GM06990 (cell line): ENCODE data around the gene ZSCAN5C.
"Not testable (repeated sequence)": the region's sequence is repeated elsewhere in the genome, so short reads cannot be mapped to it uniquely, and the experiment has no call there.

Experiments
- DNase-seq: peaks from one replicate; pipeline ENCODE4 v3.0.0-alpha.2; 2011; ENCODE audit not compliant: insufficient read length; ENCODE audit errors: extremely low read depth
- H3K27me3 ChIP-seq: replicated peaks from 2 replicates; pipeline ENCODE4 v1.6.0; 2011; ENCODE audit warnings: low read length; ENCODE audit not compliant: control insufficient read depth, insufficient read depth
- H3K36me3 ChIP-seq: 2 replicates; pipeline ENCODE4 v1.5.1; 2011; ENCODE audit warnings: low read length; ENCODE audit not compliant: control insufficient read depth, insufficient read depth
- H3K4me3 ChIP-seq: replicated peaks from 2 replicates; pipeline ENCODE4 v1.5.1; 2011; ENCODE audit warnings: low read depth, mild to moderate bottlenecking, control low read depth, low read length
- CTCF ChIP-seq: IDR thresholded peaks from 2 replicates; pipeline ENCODE4 v1.5.1; 2011; ENCODE audit warnings: low read length, control low read depth, mild to moderate bottlenecking, inconsistent platforms; ENCODE audit not compliant: insufficient read depth, poor library complexity, severe bottlenecking

ZSCAN5C gene

GRCh38 chr19:56177564-56178243 is 24.4 kb upstream of the ZSCAN5C start:
- no peak for TF ChIP-seq CTCF
- no peak overlapping the region for H3K4me3 ChIP-seq
- DNase-seq, result no peak
- no peaks in the 10 kb centered on the region for H3K36me3 ChIP-seq
- H3K27me3 ChIP-seq, result no peaks in the 10 kb centered on the region

- Histone ChIP-seq H3K4me3 (no peak overlapping the region), H3K36me3 (no peaks in the 10 kb centered on the region), H3K27me3 (no peaks in the 10 kb centered on the region)
- TF ChIP-seq CTCF, result peak; percentile 14
- DNase-seq, result no peak
Observed at GRCh38 chr19:56189785-56190184, 12.3 kb upstream of the ZSCAN5C start.

- Histone ChIP-seq H3K27me3 (no peaks in the 10 kb centered on the region), H3K36me3 (no peaks in the 10 kb centered on the region), H3K4me3 (no peak overlapping the region)
- DNase-seq, result no peak
- TF ChIP-seq CTCF, result peak; percentile 4
Observed at GRCh38 chr19:56191115-56191514, 11.0 kb upstream of the ZSCAN5C start.

GRCh38 chr19:56191711-56192110 is 10.4 kb upstream of the ZSCAN5C start:
- DNase-seq, result no peak
- no peaks in the 10 kb centered on the region for H3K27me3 ChIP-seq
- no peaks in the 10 kb centered on the region for H3K36me3 ChIP-seq
- H3K4me3 ChIP-seq, result no peak overlapping the region
- no peak for TF ChIP-seq CTCF

GRCh38 chr19:56193981-56194640 is 8.0 kb upstream of the ZSCAN5C start:
- DNase-seq, result no peak
- no peak overlapping the region for H3K4me3 ChIP-seq
- H3K36me3 ChIP-seq, result no peaks in the 10 kb centered on the region
- no peak for TF ChIP-seq CTCF
- no peaks in the 10 kb centered on the region for H3K27me3 ChIP-seq

- H3K36me3 ChIP-seq, H3K27me3 ChIP-seq, DNase-seq: not testable (repeated sequence)
Observed at GRCh38 chr19:56197646-56198045, 4.4 kb upstream of the ZSCAN5C start, which contains the start of gene ZSCAN5B. Gene ZSCAN5B (minus strand): TSS chr19:56197783. CDS start chr19:56193052, 4,731 bp downstream.

More at GRCh38 chr19:56197646-56198045, 4.4 kb upstream of the ZSCAN5C start, which contains the start of gene ZSCAN5B:
- H3K4me3 ChIP-seq, result not testable (repeated sequence)
